HG02610 (cell line): ENCODE data around the gene PLIN4.
"Not testable (repeated sequence)": the region's sequence is repeated elsewhere in the genome, so short reads cannot be mapped to it uniquely, and the experiment has no call there.

Experiments
- ATAC-seq: cut with Tn5 transposase; IDR thresholded peaks from one replicate; pipeline ENCODE4 v1.9.1; 2021; ENCODE audit warnings: mild to moderate bottlenecking, moderate library complexity; ENCODE audit not compliant: unreplicated experiment

Gene PLIN4, protein sequence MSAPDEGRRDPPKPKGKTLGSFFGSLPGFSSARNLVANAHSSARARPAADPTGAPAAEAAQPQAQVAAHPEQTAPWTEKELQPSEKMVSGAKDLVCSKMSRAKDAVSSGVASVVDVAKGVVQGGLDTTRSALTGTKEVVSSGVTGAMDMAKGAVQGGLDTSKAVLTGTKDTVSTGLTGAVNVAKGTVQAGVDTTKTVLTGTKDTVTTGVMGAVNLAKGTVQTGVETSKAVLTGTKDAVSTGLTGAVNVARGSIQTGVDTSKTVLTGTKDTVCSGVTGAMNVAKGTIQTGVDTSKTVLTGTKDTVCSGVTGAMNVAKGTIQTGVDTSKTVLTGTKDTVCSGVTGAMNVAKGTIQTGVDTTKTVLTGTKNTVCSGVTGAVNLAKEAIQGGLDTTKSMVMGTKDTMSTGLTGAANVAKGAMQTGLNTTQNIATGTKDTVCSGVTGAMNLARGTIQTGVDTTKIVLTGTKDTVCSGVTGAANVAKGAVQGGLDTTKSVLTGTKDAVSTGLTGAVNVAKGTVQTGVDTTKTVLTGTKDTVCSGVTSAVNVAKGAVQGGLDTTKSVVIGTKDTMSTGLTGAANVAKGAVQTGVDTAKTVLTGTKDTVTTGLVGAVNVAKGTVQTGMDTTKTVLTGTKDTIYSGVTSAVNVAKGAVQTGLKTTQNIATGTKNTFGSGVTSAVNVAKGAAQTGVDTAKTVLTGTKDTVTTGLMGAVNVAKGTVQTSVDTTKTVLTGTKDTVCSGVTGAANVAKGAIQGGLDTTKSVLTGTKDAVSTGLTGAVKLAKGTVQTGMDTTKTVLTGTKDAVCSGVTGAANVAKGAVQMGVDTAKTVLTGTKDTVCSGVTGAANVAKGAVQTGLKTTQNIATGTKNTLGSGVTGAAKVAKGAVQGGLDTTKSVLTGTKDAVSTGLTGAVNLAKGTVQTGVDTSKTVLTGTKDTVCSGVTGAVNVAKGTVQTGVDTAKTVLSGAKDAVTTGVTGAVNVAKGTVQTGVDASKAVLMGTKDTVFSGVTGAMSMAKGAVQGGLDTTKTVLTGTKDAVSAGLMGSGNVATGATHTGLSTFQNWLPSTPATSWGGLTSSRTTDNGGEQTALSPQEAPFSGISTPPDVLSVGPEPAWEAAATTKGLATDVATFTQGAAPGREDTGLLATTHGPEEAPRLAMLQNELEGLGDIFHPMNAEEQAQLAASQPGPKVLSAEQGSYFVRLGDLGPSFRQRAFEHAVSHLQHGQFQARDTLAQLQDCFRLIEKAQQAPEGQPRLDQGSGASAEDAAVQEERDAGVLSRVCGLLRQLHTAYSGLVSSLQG (N-terminal part only)

DNA sequence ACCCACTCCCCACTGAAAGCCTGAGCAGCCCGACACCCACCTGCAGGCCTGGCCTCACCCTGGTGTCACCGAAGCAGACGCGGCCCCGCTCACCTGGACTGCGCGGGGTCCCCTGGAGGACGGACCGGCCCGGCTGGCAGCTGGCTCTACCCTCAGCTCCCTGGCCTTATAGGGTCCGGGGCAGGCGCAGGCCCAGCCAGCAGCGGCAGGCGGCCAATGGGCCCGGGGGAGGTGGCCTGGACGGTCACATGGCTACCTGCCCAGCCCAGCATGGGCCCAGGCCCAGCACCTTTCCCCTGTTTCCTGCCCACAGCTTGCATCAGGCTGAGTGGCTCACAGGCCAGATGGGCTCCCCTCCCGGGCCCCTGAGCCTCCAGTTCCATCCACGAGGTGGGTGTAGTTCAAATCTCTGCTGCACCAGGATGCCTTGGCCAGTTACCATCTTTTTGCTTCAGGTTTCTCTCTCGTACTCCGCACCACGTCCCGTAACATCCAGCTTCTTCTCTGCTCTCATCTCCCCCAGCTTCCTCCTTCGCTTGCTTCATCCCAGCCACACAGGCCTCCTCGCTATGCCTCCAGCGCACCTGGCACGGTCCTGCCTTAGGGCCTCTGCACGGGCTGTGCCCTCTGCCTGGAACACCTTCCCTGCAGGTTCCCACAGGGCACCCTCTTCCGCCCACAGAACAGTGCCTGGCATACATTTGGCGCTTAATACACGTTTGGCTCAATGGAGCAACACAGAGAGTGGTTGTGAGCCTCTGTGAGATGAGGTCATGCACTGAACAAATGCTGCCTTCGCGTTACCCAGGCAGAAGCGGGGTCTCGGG lies at the start of gene PLIN4:
TSS of gene PLIN4 (minus strand) at position 142 of the 827 bp plus-strand sequence. CDS start 214 bp downstream, outside the sequence.
- no peak for ATAC-seq

DNA sequence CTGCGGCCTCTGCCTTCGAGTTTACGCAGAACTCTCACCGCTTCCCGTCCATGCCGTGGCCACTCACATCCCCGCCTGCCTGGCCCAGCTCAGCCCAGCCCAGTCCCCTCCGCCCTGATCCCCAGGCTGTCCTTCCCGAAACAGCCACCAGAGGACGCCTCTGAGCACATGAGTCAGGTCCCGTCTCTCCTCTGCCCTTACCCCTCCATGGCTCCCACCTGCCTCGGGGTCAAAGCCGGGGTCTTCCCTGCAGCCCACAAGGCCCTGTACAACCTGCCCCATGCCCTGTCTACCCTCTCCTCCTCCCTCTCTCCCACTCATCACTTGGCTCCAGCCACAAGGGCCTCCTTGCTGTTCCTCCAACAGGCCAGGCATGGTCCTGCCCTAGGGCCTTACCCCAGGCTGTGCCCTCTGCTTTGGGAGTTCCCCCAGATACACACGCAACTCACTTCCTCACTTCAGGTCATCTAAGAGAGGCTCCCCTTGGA lies 49.3 kb upstream of the PLIN4 start:
- ATAC-seq = no peak

DNA sequence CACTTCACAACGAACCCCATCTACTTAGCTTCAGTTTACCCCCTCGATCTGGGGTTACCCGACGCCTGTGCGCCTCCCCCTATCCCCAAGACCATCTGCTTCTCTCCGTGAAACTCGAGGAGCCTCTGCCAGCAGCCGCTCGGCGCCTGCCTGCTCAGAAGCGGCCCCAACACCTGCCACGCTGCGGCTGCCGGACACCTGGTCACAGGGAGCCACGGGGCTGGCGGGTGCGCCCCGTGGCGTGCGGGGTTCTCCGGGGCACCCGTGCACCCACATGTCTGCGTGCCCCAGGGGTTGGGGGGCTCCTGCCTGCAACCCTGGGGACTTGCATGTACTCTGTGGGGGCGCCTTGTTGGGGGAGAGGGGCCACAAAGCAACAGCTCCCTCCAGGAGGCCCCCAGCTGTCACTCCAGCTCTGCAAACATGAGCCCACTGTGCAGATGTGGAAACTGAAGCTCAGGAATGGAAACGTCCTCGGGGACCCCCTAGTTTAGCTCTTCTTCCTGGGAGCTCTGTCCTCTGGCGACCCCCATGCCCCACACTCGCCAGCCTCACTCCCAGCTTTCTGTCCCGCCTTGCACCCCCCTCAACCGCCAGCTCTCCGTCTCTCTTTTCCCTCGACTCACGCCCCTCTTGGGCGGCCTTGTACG lies 48.2 kb upstream of the PLIN4 start:
- ATAC-seq = no peak

DNA sequence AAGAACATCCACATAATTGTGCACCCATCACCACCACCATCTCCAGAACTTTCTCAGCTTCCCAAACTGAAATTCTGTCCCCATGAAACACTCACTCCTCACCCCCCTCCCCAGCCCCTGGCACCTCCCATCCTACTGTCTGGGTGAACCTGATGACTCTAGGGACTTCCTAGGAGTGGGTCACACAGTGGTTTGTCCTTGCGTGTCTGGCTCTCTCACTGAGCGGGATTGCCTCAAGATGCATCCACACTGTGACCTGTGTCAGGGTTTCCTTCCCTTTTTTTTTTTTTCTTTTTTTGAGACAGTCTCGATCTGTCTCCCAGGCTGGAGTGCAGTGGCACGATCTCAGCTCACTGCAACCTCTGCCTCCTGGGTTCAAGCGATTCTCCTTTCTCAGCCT lies 45.3 kb upstream of the PLIN4 start:
- ATAC-seq = not testable (repeated sequence)

DNA sequence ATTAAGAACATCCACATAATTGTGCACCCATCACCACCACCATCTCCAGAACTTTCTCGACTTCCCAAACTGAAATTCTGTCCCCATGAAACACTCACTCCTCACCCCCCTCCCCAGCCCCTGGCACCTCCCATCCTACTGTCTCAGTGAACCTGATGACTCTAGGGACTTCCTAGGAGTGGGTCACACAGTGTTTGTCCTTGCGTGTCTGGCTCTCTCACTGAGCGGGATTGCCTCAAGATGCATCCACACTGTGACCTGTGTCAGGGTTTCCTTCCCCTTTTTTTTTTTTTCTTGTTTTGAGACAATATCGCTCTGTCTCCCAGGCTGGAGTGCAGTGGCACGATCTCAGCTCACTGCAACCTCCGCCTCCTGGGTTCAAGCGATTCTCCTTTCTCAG lies 43.8 kb upstream of the PLIN4 start:
- ATAC-seq = not testable (repeated sequence)

DNA sequence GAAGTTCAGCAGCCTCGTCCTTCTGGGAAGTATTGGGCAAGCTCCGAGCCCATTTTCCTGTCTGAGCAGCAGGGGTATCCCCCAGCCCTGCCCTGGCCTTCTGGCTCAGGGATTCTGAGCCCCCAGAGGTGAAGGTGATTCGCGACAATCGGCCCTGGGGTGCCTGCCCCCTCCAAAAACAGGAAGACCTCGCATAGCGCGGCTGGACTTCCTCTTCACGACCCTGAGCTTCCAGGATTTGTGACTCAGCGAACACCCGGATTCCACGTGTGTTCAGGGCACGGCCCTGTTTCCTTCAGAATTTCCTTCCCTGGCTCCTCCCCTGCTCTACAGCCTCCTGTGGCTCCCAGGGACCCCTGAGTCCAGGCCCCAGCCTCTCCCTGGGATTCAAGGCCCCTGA lies 41.3 kb upstream of the PLIN4 start, which contains the start of gene SEMA6B:
TSS of gene SEMA6B (minus strand) at position 116 of the 400 bp plus-strand sequence. CDS start 1,227 bp downstream, outside the sequence.
- no peak for ATAC-seq

DNA sequence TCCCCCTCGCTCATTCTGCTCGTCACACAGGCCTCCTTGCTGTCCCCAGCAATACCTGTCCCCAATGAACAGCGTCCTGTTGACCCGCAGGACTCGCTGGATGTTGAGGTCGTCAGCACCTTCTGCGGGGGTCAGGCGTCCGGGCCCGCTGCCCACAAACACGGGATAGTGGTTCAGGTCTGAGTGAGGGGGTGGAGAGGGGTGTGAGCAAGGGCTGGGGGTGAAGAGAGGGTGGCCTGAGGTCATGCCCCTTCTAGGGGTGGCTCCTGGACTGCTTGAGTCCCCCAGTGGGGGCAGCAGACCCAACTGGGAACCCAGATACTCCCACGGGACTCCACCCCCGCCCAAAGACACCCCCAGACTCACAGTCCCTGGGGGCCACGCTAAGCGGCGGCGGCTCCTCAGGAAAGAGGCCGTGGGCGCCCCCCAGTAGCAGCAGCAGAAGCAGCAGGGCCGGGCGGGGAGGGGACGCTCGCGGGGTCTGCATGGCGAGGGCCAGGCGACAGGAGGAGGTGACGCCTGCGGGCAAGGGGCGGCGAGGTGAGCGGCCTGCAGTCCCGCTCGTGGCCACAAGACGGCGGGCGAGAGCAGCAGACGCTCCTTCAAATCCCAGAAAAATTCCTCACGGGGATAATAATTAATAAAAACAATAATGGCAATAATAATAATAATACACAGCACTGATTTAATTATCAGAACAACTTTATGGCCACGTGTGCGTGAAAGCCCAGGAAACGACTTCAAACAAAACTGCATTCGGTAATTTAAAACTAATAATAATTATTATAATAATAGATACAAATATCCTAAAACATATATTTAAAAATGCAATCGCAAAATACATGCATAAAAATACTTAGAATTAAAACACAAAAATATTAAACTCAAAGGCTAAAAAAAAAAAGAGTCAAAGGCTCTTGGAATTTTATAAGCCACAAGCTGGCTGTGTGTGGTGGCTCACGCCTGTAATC lies 40.0 kb upstream of the PLIN4 start:
- ATAC-seq = no peak

DNA sequence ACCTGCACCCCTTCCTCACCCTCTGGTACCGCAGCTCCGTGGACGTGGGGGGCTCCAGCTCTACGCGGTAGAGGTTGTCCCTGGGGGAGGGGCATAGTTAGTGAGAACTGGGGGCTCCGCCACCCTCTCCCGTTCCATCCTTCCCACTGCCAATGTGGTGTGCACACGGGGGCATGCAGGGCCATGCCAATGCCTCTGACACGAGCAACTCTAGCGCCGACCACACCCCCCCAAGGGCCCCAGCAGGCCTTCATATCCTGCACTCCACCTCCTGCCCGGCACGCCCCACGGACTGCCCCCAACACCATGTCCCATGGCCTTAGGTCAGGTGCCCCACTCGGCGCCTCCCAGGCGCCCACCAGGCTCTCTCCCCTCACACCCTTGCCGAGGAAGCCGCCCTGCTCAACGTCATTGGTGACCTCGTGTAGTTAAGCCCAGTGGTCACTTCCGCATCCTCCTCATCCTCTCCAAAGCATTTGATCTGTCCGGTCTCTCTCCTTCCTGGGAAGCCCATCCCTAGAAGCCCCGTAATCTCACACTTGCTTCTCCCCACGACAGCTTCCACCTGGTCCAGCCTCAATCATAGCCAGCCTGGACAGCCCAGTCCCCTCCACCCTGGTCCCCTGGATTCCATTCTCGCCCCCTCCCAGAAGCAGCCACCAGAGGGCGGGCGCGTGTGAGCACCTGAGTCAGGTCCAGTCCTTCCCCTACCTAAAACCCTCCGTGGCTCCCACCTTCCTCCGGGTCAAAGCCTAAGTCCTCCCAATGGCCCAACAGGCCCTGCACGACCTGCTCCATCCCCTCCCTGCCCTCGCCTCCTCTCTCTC lies 39.1 kb upstream of the PLIN4 start:
- no peak for ATAC-seq

DNA sequence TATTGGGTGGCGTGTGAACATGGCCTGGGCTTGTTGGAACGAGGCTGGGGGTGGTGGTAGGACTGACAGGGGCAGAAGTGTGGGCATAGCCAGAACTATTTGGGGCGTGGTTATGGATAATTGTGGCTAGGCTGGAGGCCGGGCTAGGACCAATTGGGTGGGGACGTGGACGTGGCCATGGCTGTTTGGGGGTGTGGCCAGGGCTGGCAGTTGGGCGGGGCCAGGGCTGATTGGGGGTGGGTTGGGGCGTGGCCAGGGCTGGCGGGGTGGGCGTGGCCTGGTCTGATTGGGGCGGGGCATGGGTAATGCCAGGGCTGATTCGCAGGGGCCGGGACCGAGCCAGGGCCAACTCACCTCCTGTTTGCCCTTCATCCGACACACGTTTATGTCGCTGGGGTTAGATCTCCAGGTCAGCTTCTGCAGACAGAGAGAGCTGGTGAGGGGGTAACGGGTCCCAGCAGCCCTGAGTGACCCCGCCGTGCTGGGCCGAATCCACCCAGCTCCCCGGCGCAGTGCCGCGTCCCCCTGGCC lies 38.4 kb upstream of the PLIN4 start:
- no peak for ATAC-seq

DNA sequence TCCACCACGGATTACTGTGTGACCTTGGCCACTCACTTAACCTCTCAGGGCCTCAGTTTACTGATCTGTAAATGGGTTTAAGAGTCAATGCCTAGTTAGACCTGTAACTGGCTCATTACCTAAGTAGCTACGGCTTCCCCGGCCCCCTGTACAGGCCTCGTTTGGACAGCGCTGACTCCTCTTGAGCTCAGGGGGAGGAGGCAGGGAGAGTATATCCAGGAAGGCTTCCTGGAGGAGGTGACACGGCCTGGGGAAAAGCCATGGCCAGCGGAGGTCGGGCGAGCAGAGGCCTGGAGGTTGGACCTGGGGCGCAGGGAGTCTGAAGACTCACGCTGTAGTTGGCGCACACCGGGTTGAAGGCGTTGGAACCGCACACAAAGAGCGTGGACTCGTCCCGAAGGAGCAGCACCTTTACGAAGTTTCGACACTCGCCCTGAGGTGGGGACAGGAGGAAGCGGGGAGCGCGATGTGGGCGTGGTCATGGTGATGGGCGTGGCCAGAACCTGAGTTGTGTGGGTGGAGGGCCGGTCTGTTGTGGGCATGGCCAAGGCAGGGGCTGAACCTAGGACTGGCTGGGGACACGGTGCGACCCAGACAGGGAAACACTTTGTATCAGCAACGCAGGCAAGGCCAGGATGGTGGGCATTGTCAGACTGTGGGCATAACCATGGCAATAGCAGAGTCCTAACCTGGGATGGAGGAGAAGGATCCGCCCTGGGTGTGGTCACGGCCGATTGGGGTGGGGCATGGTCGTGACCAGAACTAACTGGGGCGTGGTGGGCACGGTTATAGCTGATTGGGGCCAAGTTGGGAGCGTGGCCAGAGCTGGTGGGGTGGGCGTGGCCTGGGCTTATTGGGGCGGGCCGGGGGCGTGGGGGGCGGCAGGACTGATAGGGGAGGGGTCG lies 37.6 kb upstream of the PLIN4 start:
- no peak for ATAC-seq

DNA sequence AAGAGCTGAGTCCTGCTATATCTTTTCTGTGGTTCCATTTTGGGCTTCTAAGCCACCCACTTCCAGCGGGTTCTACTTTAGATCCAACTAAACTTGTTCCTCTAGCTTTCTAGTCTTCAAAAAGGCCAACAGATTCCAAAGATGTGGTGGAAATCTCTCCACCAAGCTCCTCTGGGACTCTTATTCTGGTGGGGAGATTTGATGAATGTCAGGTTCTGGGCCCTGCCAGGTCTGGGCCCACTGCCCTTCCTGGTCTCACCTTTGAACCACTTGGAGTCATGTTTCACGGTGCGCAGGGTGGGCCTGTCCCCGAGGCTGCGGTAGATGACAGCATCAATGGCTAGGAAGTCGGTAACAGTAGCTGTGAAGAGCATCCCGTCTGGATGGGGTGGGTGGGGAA lies 36.4 kb upstream of the PLIN4 start:
- ATAC-seq = no peak

DNA sequence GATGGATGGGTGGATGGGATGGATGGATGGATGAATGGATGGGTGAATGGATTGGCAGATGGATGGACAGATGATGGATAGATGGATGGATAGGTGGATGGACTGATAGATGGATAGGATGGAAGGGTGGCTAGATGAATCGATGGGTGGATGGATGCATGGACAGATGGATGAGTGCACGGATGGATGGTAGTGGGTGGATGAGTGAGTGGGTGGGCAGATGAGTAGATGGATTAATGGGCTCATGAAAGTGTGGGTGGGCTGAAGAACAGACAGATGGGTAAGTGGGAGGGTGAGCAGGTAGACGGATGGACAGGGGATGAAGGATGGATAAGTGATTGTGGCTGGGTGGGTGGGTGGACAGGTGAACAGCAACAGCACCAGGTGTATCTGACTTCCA lies 35.5 kb upstream of the PLIN4 start:
- ATAC-seq = no peak

DNA sequence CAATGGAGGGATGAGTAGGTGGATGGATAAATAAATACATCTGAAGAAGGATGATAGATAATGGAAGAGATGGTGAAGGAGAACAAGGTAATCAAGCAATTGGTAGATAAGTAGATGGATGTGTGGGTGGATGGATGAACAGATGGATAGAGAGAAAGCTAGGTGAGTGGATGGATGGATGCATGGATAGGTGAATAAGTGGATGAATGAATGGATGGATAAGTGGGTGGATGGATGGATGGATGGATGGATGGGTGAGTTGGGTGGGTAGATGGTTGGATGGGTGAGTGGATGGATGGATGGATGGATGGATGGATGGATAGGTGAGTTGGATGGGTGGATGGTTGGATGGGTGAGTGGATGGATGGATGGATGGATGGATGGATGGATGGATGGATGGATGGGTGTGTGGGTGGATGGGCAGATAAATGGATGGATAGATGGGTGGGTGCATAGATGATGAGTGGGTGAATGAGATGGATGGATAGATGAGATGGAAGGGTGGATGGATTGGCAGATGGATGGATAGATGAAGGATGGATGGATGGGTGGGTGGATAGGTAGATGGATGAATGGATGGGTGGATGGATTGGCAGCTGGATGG lies 34.9 kb upstream of the PLIN4 start:
- no peak for ATAC-seq

DNA sequence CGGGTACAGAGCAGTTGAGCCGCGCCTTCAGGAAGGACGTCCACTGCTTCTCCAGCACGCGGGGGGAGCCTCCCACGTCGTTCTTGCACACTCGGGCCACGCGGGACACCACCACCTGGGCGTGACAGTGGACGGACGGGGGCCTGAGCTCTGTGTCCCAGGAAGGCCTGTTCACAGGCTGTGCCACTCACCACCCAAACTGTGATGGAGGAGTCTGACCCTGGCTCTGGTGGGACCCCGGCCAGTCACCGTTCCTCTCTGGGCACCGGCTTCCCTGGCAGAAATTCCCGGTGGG lies 34.2 kb upstream of the PLIN4 start:
- ATAC-seq = no peak

DNA sequence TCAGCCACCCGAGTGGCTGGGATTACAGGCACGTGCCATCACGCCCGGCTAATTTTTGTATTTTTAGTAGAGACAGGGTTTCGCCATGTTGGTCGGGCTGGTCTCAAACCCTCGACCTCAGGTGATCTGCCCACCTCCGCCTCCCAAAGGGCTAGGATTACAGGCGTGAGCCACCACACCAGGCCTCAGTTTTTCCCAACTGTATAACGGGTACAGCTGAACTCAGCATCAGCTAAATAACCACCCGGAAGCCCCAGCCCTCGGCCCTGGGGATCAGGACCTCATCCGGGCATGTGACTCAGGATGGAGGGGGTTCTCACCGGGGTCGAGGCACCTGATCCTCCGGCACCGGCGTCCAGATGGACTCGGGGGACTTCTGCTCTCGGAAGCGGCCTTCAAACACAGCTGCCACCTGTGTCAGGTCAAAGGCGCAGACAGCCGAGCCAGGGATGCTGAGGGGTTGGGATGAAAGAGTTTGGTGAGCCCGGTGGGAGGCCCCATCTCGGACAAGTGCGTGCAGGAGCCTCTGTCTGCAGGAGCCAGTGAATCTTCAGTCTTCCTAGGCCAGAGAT lies 32.3 kb upstream of the PLIN4 start:
- no peak for ATAC-seq

DNA sequence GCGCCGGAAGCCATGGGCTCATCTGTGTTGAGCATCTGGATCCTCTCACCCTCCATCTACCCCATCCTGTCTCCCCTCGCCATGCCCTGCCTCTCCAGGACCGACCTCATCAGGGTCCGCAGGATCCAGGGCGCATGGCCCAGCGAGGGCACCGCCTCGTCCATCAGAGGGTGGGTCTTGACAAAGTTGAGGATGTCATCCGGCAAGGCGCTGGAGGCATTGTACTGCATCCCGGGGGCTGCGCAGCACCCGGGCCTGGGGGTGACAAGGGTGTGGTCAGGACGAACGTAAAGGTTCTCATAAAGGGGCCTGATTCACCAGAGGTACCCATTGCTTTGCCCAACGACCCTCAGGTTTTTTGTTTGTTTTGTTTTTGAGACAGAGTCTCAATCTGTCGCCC lies 31.7 kb upstream of the PLIN4 start:
- no peak for ATAC-seq
